GM23338 (cell line): ENCODE results near the gene ANKHD1. TPM values are rescaled to one million over a fixed set of nuclear protein-coding genes. Genes with fewer than 3 reads are reported as not detected.

Experiments used
- ATAC-seq: fragments of 200-7000 bp; cut with Tn5 transposase; 3 replicates; pipeline ENCODE4 v1.9.1; 2020
- DNase-seq: peaks from one replicate; pipeline ENCODE4 v3.0.0-alpha.2; 2015; ENCODE audit warnings: low spot score
- H2AFZ ChIP-seq: fragments of 200-600 bp; sonication (generic); 2 replicates; pipeline ENCODE4 v1.8.0; 2016; ENCODE audit warnings: antibody characterized with exemption, mild to moderate bottlenecking, moderate library complexity
- H3F3A ChIP-seq: fragments of 200-600 bp; sonication (generic); replicated peaks from 2 replicates; pipeline ENCODE4 v1.8.0; 2017; ENCODE audit warnings: antibody characterized with exemption, mixed run types, low read depth
- H3K27ac ChIP-seq: fragments of 200-600 bp; sonication (generic); 2 replicates; pipeline ENCODE4 v1.6.1; 2016; ENCODE audit warnings: low read depth
- H3K27me3 ChIP-seq: fragments of 200-600 bp; sonication (generic); 2 replicates; pipeline ENCODE4 v1.8.0; 2016; ENCODE audit warnings: mild to moderate bottlenecking, mixed run types, moderate library complexity; ENCODE audit not compliant: insufficient read depth
- H3K36me3 ChIP-seq: fragments of 200-600 bp; sonication (generic); 2 replicates; pipeline ENCODE4 v1.8.0; 2016; ENCODE audit warnings: mild to moderate bottlenecking; ENCODE audit not compliant: insufficient read depth
- H3K4me1 ChIP-seq: fragments of 200-600 bp; sonication (generic); 2 replicates; pipeline ENCODE4 v1.8.0; 2016; ENCODE audit warnings: mild to moderate bottlenecking, moderate library complexity; ENCODE audit not compliant: insufficient read depth
- H3K4me2 ChIP-seq: fragments of 200-600 bp; sonication (generic); 2 replicates; pipeline ENCODE4 v1.7.1; 2017; ENCODE audit warnings: mixed run types
- H3K4me3 ChIP-seq: fragments of 200-600 bp; sonication (generic); 2 replicates; pipeline ENCODE4 v1.6.1; 2016; ENCODE audit warnings: mixed run types
- H3K79me2 ChIP-seq: fragments of 200-600 bp; sonication (generic); replicated peaks from 2 replicates; pipeline ENCODE4 v1.8.0; 2017; ENCODE audit warnings: mild to moderate bottlenecking; ENCODE audit not compliant: insufficient read depth
- H3K9me2 ChIP-seq: fragments of 200-600 bp; sonication (generic); 2 replicates; pipeline ENCODE4 v1.8.0; 2017; ENCODE audit not compliant: insufficient read depth
- H4K20me1 ChIP-seq: fragments of 200-600 bp; sonication (generic); replicated peaks from 2 replicates; pipeline ENCODE4 v1.8.0; 2017; ENCODE audit warnings: mild to moderate bottlenecking; ENCODE audit not compliant: insufficient read depth
- H3K27ac Mint-ChIP-seq: 2 replicates; pipeline ENCODE4 v1.8.0; 2020; ENCODE audit warnings: inconsistent platforms, mild to moderate bottlenecking, moderate library complexity, mixed read lengths
- H3K27me3 Mint-ChIP-seq: 3 replicates; pipeline ENCODE4 v1.8.0; 2022; ENCODE audit warnings: low read depth, mild to moderate bottlenecking, moderate library complexity, mixed read lengths, inconsistent platforms; ENCODE audit not compliant: insufficient read depth, poor library complexity
- H3K36me3 Mint-ChIP-seq: 3 replicates; pipeline ENCODE4 v1.8.0; 2021; ENCODE audit warnings: low read depth, mild to moderate bottlenecking, inconsistent platforms, moderate library complexity, mixed read lengths
- H3K4me1 Mint-ChIP-seq: 3 replicates; pipeline ENCODE4 v1.8.0; 2020; ENCODE audit warnings: mild to moderate bottlenecking, inconsistent platforms, mixed read lengths
- H3K4me3 Mint-ChIP-seq: 3 replicates; pipeline ENCODE4 v1.8.0; 2021; ENCODE audit warnings: moderate library complexity, mild to moderate bottlenecking, inconsistent platforms, mixed read lengths
- H3K9me3 Mint-ChIP-seq: 3 replicates; pipeline ENCODE4 v1.8.0; 2020; ENCODE audit warnings: moderate library complexity, mild to moderate bottlenecking, inconsistent platforms, mixed read lengths
- CREB1 ChIP-seq: fragments of 250-450 bp; sonication (Bioruptor Pico); IDR thresholded peaks from 2 replicates; pipeline ENCODE4 v1.5.0; 2020; ENCODE audit warnings: low read depth, mild to moderate bottlenecking, moderate library complexity
- ETS1 ChIP-seq: IDR thresholded peaks from 2 replicates; pipeline ENCODE4 v1.6.1; 2016; ENCODE audit warnings: antibody characterized with exemption
- EZH2 ChIP-seq: fragments of 200-600 bp; sonication (generic); IDR thresholded peaks from one replicate; pipeline ENCODE4 v1.8.0; 2017; ENCODE audit warnings: antibody characterized with exemption, mild to moderate bottlenecking, low read depth; ENCODE audit not compliant: unreplicated experiment
- EZH2phosphoT487 ChIP-seq: fragments of 200-600 bp; sonication (generic); IDR thresholded peaks from one replicate; pipeline ENCODE4 v1.8.1; 2018; ENCODE audit warnings: antibody characterized with exemption; ENCODE audit not compliant: unreplicated experiment
- JUNB ChIP-seq: IDR thresholded peaks from one replicate; pipeline ENCODE4 v1.6.1; 2016; ENCODE audit warnings: antibody characterized with exemption; ENCODE audit not compliant: unreplicated experiment
- NANOG ChIP-seq: IDR thresholded peaks from 2 replicates; pipeline ENCODE4 v1.6.1; 2016; ENCODE audit warnings: antibody characterized with exemption, borderline replicate concordance
- POLR2AphosphoS5 ChIP-seq: IDR thresholded peaks from 2 replicates; pipeline ENCODE4 v1.6.1; 2016; ENCODE audit warnings: antibody characterized with exemption, low read depth
- REST ChIP-seq: IDR thresholded peaks from one replicate; pipeline ENCODE4 v1.6.1; 2018; ENCODE audit warnings: antibody characterized with exemption; ENCODE audit not compliant: unreplicated experiment
- STAT1 ChIP-seq: IDR thresholded peaks from one replicate; pipeline ENCODE4 v1.6.1; 2016; ENCODE audit warnings: antibody characterized with exemption; ENCODE audit not compliant: unreplicated experiment
- ZNF114 ChIP-seq: fragments of 250-450 bp; sonication (Bioruptor Pico); IDR thresholded peaks from 2 replicates; pipeline ENCODE4 v1.5.0; 2020; ENCODE audit warnings: mild to moderate bottlenecking, moderate library complexity
- ZNF331 ChIP-seq: fragments of 250-450 bp; sonication (Bioruptor Pico); IDR thresholded peaks from 2 replicates; pipeline ENCODE4 v1.5.0; 2020; ENCODE audit warnings: low read depth, mild to moderate bottlenecking, moderate library complexity
- ZNF462 ChIP-seq: fragments of 250-450 bp; sonication (Bioruptor Pico); IDR thresholded peaks from 2 replicates; pipeline ENCODE4 v1.5.0; 2020; ENCODE audit warnings: mild to moderate bottlenecking, moderate library complexity
- polyA plus RNA-seq: library from polyadenylated mRNA; unstranded; fragments of >200 nt; fragmentation: Nextera tagmentation; extraction: Ambion mirVana; gene quantifications from 2 replicates; pipeline ENCODE4 v1.2.1, GENCODE V29; 2016
- total RNA-seq: library from RNA; depleted of rRNA; stranded (reverse); fragments of >200 nt; shearing (Covaris generic); gene quantifications from 2 replicates; pipeline ENCODE4 v1.2.3, GENCODE V29; 2014

The ANKHD1 gene
- total and polyA plus RNA-seq, 2 experiments from 2014 or later: 73.0 to 119 TPM

GRCh38 chr5:140569197-140569596 is 167.6 kb downstream of the ANKHD1 start (continued):
- TF ChIP-seq NANOG (no peak), ZNF462 (no peak), CREB1 (no peak)

GRCh38 chr5:140570058-140570457 is 168.4 kb downstream of the ANKHD1 start:
- Histone ChIP-seq H3K4me2 (no peak overlapping the region), H3K9me2 (no peaks in the 10 kb centered on the region), H3K27ac (no peak overlapping the region), H2AFZ (no peak overlapping the region), H3K4me1 (peaks cover 5% of the 10 kb centered on the region; the same call in 1 of the 2 replicates), H3K36me3 (no peaks in the 10 kb centered on the region), H3F3A (no peaks in the 10 kb centered on the region), H4K20me1 (peaks cover 8% of the 10 kb centered on the region; the same call in 1 of the 2 replicates), H3K79me2 (peaks cover 8% of the 10 kb centered on the region), H3K27me3 (no peaks in the 10 kb centered on the region), H3K4me3 (no peak overlapping the region)
- Mint-ChIP-seq H3K27me3 (peaks cover 8% of the 10 kb centered on the region), H3K4me3 (no peak overlapping the region), H3K27ac (no peak overlapping the region), H3K4me1 (no peaks in the 10 kb centered on the region; the same call in 2 of the 3 replicates), H3K9me3 (no peaks in the 10 kb centered on the region; the same call in 2 of the 3 replicates), H3K36me3 (peaks cover 22% of the 10 kb centered on the region)
- ATAC-seq (no peak), DNase-seq (no peak)
- no peak for TF ChIP-seq CREB1
- no peak for TF ChIP-seq JUNB
- TF ChIP-seq EZH2phosphoT487: no peak
- no peak for TF ChIP-seq REST
- no peak for TF ChIP-seq ZNF331 (CRISPR knock-in tag)
- TF ChIP-seq POLR2AphosphoS5: no peak
- no peak for TF ChIP-seq NANOG
- no peak for TF ChIP-seq STAT1
- no peak for TF ChIP-seq EZH2
- TF ChIP-seq ZNF114 (CRISPR knock-in tag): no peak
- TF ChIP-seq ETS1: no peak
